H1 (cell line): ENCODE data around the gene SENP1.

Experiments
- BACH1 ChIP-seq: IDR thresholded peaks from 2 replicates; pipeline ENCODE4 v1.6.1; 2012; ENCODE audit warnings: low read length, improper control_type of control experiment
- POLR2A ChIP-seq, 2 experiments: IDR thresholded peaks; 1 replicate in 1 of 2; 2 replicates in 1 of 2; pipeline ENCODE4 v1.6.1; 2011; ENCODE audit warnings: low read depth in 2 of 2, low read length in 2 of 2, mild to moderate bottlenecking in 2 of 2; ENCODE audit errors: control extremely low read depth in 1 of 2
- RNF2 ChIP-seq: fragments of 200-900, 300-1000 bp; sonication (generic); IDR thresholded peaks from 2 replicates; pipeline ENCODE4 v1.7.1; 2016; ENCODE audit warnings: borderline replicate concordance, low read depth, mild to moderate bottlenecking, antibody characterized with exemption, low read length; ENCODE audit not compliant: poor library complexity, severe bottlenecking; ENCODE audit errors: missing control alignments
- SIN3A ChIP-seq, 2 experiments: IDR thresholded peaks in 1 of 2; conservative IDR thresholded peaks in 1 of 2; 2 replicates each; pipeline ENCODE4 v1.6.1; 2011 to 2012; ENCODE audit warnings: low read length in 2 of 2, improper control_type of control experiment in 1 of 2, low read depth in 1 of 2, mild to moderate bottlenecking in 1 of 2
- SP1 ChIP-seq: IDR thresholded peaks from 2 replicates; pipeline ENCODE4 v1.6.1; 2011; ENCODE audit warnings: low read depth, low read length
- TF ChIP-seq, protein P1 (sequence below), 3 experiments: IDR thresholded peaks; 1 replicate in 2 of 3; 2 replicates in 1 of 3; pipeline versions ENCODE4 v1.5.1 to v1.6.1; 2011; ENCODE audit warnings: low read length in 3 of 3, mild to moderate bottlenecking in 3 of 3, inconsistent platforms in 2 of 3, low read depth in 1 of 3, moderate library complexity in 1 of 3; ENCODE audit not compliant: insufficient read depth in 1 of 3; ENCODE audit errors: control extremely low read depth in 1 of 3

GRCh38 chr12:48025281-48025680, 80.6 kb downstream of the SENP1 start:
- TF ChIP-seq POLR2A (IDR thresholded peaks at IDR 0.05; ENCODE audit: control extremely low read depth in 1 of 2, low read depth in 2 of 2, low read length in 2 of 2) (no peak), SIN3A (conservative IDR thresholded peaks at IDR 0.05 in 1 of 2, IDR thresholded peaks at IDR 0.05 in 1 of 2; ENCODE audit: low read depth in 1 of 2, low read length in 2 of 2) (no peak), BACH1 (no peak), SP1 (no peak), RNF2 (no peak)
- TF ChIP-seq, protein P1, sequence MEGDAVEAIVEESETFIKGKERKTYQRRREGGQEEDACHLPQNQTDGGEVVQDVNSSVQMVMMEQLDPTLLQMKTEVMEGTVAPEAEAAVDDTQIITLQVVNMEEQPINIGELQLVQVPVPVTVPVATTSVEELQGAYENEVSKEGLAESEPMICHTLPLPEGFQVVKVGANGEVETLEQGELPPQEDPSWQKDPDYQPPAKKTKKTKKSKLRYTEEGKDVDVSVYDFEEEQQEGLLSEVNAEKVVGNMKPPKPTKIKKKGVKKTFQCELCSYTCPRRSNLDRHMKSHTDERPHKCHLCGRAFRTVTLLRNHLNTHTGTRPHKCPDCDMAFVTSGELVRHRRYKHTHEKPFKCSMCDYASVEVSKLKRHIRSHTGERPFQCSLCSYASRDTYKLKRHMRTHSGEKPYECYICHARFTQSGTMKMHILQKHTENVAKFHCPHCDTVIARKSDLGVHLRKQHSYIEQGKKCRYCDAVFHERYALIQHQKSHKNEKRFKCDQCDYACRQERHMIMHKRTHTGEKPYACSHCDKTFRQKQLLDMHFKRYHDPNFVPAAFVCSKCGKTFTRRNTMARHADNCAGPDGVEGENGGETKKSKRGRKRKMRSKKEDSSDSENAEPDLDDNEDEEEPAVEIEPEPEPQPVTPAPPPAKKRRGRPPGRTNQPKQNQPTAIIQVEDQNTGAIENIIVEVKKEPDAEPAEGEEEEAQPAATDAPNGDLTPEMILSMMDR (IDR thresholded peaks at IDR 0.05; ENCODE audit: control extremely low read depth in 1 of 3, insufficient read depth in 1 of 3, low read depth in 1 of 3, low read length in 3 of 3): no peak
